ENCODE data around the gene PCBP3. TPM values are rescaled to one million over a fixed set of nuclear protein-coding genes. Genes with fewer than 3 reads are reported as not detected.

Gene PCBP3
- total RNA-seq, 6 experiments from 2014 or later = not detected

- peak overlapping the region; percentile 81 for H3K4me3 Mint-ChIP-seq
- peaks cover 54% of the 10 kb centered on the region for H3K4me1 Mint-ChIP-seq (ENCODE audit: low read depth)
- peak overlapping the region; percentile 98 for H3K27ac Mint-ChIP-seq
- peak; percentile 93 for DNase-seq
- no peak for TF ChIP-seq CTCF (IDR thresholded peaks at IDR 0.05)
- no peaks in the 10 kb centered on the region; the same call in none of the 2 replicates for H3K27me3 Mint-ChIP-seq (ENCODE audit: insufficient read depth)
- H3K36me3 Mint-ChIP-seq (ENCODE audit: low read depth) = peaks cover 13% of the 10 kb centered on the region
- no peaks in the 10 kb centered on the region for H3K9me3 Mint-ChIP-seq
Measured at GRCh38 chr21:45874716-45875415, 231.3 kb downstream of the PCBP3 start.

- Mint-ChIP-seq H3K9me3 (no peaks in the 10 kb centered on the region), H3K27ac (peak overlapping the region; percentile 93), H3K36me3 (ENCODE audit: low read depth) (peaks cover 13% of the 10 kb centered on the region), H3K27me3 (ENCODE audit: insufficient read depth) (no peaks in the 10 kb centered on the region; the same call in none of the 2 replicates), H3K4me3 (peak overlapping the region; percentile 41), H3K4me1 (ENCODE audit: low read depth) (peaks cover 54% of the 10 kb centered on the region)
- TF ChIP-seq CTCF (IDR thresholded peaks at IDR 0.05) = no peak
- no peak for DNase-seq
Measured at GRCh38 chr21:45875416-45875760, 231.9 kb downstream of the PCBP3 start.

- TF ChIP-seq CTCF (IDR thresholded peaks at IDR 0.05) = no peak
- Mint-ChIP-seq H3K27ac (peak overlapping the region; percentile 93), H3K4me1 (ENCODE audit: low read depth) (peaks cover 53% of the 10 kb centered on the region), H3K9me3 (no peaks in the 10 kb centered on the region), H3K27me3 (ENCODE audit: insufficient read depth) (peaks cover 2% of the 10 kb centered on the region), H3K36me3 (ENCODE audit: low read depth) (peaks cover 13% of the 10 kb centered on the region), H3K4me3 (no peak overlapping the region)
- no peak for DNase-seq
Measured at GRCh38 chr21:45875881-45876280, 232.4 kb downstream of the PCBP3 start.

DNA sequence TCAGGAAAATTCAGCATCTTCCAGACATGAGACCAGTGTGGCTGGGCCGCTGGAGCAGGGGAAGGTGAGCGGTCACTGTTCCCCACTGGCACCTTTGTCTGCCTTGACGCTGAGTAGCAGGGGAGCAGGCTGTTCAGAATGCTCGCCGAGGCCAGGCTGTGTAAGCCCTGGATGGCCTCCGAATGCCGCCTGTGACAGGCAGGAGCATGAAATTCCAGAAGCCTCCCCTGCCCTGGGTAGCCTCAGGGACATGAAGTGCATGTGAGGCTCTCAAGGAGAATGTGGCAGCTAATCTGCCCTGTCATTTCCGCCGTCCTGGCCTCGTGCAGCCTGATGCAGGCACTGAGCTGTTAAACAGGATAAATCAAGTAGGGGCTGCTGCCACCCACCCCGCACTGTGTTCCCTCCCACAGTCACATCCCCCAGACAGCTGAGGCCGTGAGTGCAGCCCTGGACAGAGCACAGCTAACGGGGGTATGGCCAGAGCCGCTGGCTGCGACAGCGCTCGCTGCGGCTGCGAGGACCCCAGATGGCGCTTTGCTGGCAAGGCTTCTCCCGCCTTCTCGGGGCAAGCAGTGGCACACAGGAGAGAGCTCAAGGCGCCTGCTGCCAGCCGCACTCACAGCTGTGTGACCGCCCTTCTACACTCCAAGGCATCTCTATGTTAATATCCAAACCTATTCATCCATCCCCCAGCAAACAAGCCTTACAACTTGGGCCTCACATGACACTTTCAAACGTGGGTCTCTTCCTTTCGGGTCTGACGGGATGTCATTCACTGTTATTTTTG, 233.1 kb downstream of the PCBP3 start:
- DNase-seq = no peak
- Mint-ChIP-seq H3K9me3 (no peaks in the 10 kb centered on the region), H3K4me3 (no peak overlapping the region), H3K4me1 (ENCODE audit: low read depth) (peaks cover 52% of the 10 kb centered on the region), H3K36me3 (ENCODE audit: low read depth) (peaks cover 13% of the 10 kb centered on the region), H3K27ac (peak overlapping the region; percentile 52), H3K27me3 (ENCODE audit: insufficient read depth) (peaks cover 2% of the 10 kb centered on the region)
- TF ChIP-seq CTCF (IDR thresholded peaks at IDR 0.05) = no peak

DNA sequence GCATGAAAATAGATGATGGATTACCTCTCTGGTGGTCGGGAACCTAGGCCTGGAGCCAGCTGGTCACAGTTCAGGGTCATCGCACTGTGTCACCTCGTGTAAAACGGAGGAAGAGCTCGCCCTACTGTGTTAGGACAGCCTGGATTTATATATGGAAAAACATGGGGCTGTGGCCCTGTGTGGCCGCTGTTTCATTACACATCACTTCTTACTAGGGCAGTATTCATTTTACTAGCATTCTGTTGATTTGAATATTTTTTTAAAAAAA, 233.6 kb downstream of the PCBP3 start:
- Mint-ChIP-seq H3K36me3 (ENCODE audit: low read depth) (peaks cover 13% of the 10 kb centered on the region), H3K27ac (peak overlapping the region; percentile 52), H3K9me3 (no peaks in the 10 kb centered on the region), H3K4me3 (no peak overlapping the region), H3K4me1 (ENCODE audit: low read depth) (peaks cover 52% of the 10 kb centered on the region), H3K27me3 (ENCODE audit: insufficient read depth) (peaks cover 2% of the 10 kb centered on the region)
- DNase-seq = no peak
- TF ChIP-seq CTCF (IDR thresholded peaks at IDR 0.05) = no peak

Data from HFFc6 (cell line).